HG02870 (cell line): ENCODE results near the gene XIAP.
"Not testable (repeated sequence)": the region's sequence is repeated elsewhere in the genome, so short reads cannot be mapped to it uniquely, and the experiment has no call there.

Source experiments
- ATAC-seq: cut with Tn5 transposase; IDR thresholded peaks from one replicate; pipeline ENCODE4 v1.9.1; 2021; ENCODE audit warnings: mild to moderate bottlenecking, moderate library complexity; ENCODE audit not compliant: unreplicated experiment

The XIAP gene

DNA sequence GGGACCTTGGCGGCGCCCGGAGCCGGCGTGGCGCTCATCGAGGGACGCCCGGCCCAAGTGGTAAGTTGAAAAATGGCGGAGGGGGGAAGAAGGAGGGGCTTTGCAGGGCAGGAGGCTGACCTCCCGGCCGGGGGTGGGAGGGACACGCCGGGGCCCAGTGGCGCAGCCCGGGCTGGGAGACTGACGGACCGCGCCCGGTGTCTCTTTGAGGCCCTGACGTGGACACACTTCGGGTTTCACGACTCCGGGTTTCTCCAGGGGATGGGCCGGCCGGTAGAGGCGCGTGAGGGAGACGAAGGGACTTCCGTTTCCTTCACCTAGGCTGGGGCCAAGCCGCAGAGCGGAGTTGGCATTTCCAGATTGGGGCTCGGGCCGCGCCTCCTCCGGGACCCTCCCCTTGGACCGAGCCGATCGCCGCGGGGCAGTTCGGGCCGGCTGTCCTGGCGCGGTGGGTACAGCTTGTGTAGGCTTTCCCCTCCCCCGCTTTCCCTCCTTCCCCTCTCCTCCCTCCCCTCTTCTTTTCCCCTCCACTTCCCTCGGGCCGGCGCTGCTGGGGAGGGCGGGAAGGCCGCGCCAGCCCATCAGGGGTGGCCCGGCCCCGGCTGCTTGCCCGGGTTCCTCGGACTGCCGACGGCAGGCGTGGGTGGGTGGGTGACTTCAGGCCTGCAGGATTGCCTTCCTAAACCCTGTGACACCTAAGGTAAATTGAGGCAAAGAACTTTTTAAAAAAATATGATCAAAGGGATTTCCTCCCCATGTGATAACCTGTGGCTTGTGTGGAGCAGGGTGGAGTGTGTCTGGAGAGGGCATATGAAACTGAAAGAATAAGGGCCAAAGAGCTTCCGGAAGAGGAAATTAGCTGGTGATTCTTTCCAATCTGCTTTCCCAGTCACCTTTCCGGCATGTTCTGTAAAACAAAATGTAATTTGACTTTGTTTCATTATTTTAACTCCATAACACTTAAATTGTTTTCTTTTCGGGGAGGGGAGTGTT is at the start of gene XIAP:
Gene XIAP, plus strand, starts transcription at position 208 of the 993 bp plus-strand sequence. CDS start 25,610 bp downstream, outside the sequence.
- peak; percentile 79 for ATAC-seq

DNA sequence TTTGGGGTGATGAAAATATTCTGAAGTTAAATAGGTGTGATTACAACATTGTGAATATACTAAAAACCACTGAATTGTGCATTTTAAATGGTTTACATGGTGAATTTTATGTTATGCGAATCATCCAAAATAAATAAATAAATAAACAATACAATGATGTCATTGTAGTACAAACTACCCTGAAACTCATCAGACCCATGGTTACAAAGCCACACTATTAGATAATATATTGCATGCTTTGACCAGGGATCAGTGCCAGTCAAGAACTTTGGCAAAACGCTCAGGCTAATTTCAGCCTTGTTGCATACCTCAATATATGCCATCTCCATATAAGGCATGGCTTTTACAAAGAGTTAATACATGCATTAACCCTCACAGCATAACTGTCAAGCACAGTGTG is 45.5 kb upstream of the XIAP start:
- ATAC-seq = no peak

DNA sequence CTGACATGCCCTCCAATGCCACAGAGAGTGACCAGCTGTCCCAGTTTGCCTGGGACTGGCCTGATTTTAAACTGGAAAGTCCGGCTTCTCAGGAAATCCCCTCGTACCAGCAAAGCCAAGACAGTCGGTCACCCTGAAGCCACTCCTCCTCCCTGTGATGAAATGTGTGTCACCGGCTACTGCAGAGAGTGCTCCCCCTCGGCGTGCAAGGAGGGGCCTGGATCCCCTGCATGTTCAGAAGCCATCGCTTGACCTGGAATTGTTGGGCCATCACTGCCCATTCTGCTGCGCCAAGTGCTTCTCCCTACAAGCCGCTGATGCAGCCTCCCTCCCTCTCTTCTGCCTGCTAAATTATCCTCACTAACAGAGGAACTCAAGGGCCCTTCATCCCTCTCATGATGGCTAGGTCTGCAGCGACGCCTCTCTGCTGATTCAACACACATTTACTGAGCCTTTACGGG is 44.9 kb upstream of the XIAP start:
- ATAC-seq = not testable (repeated sequence)

DNA sequence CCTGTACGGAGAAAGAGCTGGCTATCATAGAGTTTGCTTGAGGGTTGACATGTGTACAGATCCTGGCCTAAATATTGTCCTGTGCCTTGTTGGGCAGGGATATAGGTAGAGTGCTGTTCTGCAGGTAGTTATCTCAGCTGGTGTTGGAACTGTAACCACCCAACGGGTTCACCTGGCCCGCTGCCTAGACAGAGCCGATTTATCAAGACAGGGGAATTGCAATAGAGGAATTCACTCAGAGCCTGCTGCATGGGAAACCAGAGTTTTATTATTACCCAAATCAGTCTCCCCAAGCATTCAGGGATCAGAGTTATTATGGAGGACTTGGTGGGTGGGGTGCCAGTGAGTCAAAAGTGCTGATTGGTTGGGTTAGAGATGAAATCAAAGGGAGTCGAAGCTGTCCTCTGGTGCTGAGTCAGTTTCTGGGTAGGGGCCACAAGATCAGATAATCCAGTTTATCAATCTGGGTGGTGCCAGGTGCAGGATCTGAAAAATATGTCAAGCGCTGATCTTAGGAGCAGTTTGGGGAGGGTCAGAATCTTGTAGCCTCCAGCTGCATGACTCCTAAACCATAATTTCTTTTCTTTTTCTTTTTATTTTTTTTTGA is 42.5 kb upstream of the XIAP start:
- no peak for ATAC-seq

DNA sequence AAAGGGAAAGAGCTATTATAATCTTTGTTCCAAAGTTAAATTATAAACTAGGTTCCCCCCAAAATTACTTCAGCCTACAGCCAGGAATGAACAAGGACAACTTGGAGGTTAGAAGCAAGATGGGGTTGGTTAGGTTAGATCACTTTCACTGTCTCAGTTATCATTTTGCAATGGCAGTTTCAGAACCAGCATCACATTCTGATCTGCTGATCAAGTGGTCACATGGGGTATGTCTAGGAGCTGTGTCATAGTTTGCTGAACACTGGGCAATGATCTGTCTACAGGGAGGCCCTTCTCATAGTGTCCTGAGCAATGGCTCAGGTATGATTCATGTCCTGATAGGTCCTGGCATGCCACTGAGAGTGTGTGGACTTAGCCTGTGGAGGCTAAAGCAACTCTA is 41.6 kb upstream of the XIAP start:
- ATAC-seq = no peak

DNA sequence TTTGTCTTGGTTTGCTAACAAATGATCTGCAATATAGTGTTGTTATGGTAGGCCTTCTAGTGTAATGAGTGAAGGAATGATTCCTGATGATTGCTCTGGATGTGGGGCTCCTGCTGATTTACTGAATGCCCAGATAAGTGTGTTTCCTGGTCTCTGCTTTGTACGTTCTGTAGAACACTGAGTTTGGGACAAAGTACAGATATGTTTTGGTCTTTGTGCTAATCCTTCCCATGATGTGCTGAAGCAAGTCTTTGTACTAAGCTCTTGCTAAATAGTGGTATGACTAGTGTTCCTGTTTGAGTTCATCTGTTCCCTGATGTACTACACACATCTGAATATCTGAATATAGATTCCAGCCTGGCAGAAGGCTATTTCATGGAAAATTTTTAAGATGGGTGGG is 36.9 kb upstream of the XIAP start:
- ATAC-seq = no peak

DNA sequence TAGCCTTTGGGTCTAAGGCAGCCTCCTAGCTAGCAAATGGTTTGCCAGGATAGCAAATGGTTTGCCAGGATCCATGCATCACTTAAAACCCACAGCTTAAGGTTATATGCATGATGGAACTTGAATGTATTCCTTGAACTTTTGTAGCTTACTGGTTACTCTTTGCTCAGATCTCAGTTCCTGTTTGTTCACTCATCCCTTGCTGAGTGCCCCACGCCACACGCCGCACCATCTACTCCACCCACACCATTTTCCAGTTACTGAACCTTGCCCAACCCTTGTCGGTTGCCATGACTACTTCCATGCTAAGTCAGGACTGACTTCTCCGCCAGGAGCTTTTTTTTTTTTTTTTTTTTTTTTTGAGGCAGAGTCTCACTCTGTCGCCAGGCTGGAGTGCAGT is 29.5 kb upstream of the XIAP start:
- peak; percentile 81 for ATAC-seq

DNA sequence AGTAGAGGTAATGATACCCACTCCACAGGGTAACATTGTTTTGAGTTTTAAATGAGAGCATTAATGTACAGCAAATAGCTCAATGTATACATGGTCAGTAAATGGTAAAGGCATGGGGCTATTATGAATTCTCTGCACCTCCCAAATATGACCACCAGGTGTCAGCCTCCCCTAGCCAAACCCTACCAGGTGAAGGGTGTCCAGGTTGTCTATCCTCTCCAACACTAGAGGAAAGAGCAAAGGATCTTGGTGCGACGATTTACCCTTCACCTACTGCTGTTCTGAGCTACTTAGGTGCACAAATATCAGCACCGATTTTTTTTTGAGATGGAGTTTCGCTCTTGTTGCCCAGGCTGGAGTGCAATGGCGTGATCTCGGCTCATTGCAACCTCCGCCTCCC is 26.5 kb upstream of the XIAP start:
- ATAC-seq = peak; percentile 70

DNA sequence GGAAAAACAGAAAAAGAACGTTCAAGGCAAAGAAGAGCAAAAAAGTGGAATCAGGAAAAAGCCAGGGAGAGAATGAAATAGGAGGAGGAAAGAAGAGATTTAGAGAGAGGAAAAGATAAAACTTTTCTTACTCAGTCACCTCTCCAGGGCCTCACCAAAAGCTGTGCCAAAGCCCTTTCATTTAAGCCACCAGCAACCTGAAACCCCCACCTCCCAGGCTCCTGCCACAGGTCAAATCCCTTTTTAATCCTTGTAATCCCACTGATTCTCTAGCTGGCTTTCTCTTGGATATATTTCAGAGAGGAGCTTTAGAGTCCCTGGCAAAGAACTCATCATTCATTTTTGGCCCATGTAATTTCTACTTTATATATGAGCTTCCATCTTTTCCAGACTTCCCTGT is 25.7 kb upstream of the XIAP start:
- ATAC-seq = no peak

DNA sequence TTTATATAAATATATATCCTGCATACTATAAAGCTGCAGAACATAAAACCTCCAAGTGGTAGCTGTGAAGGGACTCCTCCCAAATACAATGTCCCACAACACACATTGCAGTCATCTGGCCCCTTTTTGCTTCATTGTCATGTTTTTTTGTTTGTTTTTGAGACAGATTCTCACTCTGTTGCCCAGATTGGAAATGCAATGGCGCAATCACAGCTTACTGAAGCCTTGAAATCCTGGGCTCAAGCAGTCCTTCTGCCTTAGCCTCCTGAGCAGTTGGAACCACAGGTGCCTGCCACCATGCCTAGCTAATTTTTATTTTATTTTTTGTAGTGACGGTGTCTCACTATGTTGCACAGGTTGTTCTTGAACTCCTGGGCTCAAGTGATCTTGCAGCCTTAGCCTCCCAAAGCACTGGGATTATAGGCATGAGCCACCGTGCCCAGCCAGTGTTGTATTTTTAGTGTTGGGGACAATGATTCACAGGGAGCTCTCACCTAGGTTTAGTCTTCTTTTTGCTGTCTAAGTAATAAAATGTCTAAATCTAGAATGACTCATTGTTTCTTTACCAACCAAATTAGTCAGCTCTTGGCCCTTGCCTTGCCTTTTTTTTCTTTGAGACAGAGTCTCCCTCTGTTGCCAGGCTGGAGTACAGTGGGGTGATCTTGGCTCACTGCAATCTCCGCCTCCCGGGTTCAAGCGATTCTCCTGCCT is 24.0 kb upstream of the XIAP start:
- peak; percentile 45 for ATAC-seq

DNA sequence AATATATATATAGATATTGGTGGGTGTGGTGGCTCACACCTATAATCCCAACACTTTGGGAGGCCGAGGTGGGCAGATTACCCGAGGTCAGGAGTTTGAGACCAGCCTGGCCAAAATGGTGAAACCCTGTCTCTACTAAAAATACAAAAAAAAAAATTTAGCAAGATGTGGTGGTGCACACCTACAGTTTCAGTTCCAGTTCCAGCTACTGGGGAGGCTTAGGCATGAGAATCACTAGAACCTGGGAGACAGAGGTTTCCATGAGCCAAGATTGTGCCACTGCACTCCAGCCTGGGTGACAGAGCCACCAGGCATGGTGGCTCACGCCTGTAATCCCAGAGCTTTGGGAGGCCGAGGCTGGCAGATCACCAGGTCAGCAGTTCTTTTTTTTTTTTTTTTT is 14.7 kb upstream of the XIAP start:
- not testable (repeated sequence) for ATAC-seq

DNA sequence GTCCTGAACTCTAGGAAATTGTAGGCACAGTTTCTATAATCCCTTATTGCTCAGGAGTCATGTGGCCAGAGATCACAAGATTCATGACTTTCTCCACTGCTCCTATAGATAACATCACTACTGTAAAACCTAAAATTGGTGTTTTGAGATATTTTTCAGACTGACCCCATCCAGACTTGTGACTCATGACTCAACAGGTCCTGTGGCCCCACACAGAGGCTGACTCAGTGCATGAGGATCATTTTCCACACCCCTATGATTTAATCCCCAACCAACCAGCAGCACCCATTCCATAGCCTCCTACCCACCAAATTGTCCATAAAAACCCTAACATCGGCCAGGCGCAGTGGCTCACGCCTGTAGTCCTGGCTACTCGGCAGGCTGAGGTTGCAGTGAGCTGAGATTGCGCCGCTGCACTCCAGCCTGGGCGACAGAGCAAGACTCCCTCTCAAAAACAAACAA is 13.2 kb upstream of the XIAP start:
- ATAC-seq = no peak

DNA sequence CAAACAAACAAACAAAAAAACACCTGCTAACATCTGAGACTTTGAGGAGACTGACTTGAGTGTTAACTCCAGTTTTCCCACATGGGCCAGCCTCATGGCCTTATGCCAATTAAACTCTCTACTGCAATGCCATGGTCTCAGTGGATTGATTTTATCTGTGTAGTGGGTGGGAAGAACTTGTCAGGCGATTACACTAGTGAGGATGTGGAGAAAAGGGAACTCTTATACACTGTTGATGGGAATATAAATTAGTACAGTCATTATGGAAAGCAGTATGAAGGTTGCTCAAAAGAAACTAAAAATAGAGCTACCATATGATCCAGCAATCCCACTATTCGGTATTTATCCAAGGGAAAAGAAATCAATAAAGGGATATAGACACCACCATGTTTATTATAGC is 12.8 kb upstream of the XIAP start:
- no peak for ATAC-seq

DNA sequence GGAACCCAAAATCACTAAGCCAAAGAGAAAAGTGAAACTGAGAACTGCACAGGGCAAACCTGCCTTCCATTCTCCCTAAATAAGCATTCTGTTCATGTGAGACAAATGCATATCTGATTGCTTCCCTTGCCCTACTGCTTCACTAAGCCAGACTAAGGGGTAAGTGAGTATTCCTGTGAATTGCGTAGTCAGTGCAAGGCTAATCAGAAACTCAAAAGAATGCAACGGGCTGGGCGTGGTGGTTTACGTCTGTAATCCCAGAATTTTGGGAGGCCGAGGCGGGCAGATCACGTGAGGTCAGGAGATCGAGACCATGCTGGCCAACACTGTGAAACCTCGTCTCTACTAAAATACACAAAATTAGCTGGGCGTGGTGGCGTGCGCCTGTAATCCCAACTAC is 10.8 kb upstream of the XIAP start:
- no peak for ATAC-seq

DNA sequence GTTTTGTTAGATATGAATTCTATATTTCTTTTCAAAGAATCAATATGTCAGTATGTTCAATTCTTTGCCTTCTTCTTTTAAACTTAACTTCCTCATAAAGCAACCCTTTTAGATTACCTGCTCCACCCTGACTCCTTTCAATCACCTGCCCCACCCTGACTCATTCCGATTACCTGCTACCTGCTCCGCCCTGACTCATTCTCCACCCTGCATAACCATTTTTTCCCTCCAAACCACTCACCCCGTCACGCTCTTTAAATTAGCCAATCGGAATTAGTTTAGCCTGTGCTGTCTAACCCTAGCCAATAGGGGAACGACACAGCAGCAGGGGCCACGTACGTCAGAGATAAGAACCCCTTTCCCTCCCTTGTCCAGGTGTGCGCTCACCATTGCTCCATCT is 9.9 kb upstream of the XIAP start:
- not testable (repeated sequence) for ATAC-seq

DNA sequence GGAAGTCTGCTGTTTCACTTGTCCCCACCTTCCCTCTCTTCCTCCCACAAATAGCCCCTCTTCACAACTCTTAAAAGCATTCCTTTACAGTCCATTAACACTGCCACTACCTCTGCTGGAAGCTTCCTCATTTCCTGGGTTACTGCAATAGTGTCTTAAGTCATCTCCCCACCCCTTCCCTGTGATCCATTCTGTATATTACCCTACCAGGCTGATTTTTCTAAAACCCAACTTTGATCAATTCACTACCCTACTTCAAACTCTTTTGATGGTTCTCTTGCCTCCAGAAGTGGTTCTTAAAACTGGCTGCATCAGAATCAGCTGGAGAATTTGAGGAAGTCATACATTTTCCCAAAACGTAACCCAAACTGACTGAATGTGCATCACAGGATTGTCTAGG is 8.8 kb upstream of the XIAP start:
- ATAC-seq = no peak

DNA sequence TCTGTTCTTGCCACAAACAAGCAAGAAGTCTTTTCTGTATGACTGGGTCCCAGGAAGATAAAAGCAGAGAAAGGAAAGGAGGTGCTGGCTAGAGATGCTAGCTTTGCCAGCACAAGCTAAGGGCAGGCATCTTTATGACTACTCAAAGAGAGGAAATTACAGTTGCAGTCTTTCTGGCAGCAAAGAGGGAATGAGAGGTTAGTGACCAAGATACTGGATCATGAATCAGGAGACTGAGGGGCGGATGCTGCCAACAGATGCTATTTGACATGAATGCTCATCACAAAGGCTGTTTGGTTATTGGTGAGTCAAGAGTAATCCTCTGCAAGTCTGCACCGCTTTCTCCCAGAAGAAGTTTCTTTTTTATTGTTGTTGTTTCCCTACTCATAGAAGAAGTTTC is 5.5 kb upstream of the XIAP start:
- no peak for ATAC-seq

DNA sequence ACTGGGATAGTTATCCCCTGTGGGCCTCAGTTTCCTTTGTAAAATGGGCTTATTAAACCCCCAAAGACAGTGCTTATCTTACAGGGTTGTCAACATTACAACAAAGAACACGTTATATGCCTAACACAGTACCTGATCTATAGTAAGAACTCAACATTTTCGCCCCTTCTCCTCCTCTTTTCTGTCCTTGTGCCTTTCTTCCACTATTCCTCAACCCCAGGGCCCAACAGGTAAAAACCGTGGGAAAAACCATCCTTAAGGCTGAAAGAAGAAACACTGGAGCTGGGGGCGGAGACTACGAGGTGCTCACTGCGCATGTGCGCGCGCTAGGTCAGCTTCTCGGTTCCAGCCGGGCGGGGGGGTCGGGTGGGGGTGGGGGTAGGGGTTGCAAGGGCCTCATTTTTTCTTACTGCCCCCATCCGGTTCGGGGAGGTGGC is 426 bp upstream of the XIAP start:
- peak; percentile 23 for ATAC-seq

DNA sequence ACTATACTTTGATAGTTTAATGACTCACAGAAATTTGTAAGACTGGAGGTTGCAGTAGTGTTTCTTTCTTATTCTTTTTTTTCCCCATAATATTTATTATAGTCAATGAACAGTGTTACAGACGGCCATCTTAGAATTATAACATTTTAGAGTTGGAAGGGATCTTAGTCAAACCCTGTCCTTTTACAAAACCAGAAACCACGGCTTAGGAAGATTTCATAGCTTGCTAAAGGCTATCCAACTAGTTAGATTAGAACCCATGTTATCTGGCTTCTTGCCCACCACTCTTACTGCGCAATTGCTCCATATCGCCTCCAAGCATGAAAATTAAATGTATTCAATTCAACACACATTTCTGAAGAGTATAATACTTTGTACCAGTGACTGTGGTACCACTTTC is 1.1 kb downstream of the XIAP start:
- ATAC-seq = no peak

DNA sequence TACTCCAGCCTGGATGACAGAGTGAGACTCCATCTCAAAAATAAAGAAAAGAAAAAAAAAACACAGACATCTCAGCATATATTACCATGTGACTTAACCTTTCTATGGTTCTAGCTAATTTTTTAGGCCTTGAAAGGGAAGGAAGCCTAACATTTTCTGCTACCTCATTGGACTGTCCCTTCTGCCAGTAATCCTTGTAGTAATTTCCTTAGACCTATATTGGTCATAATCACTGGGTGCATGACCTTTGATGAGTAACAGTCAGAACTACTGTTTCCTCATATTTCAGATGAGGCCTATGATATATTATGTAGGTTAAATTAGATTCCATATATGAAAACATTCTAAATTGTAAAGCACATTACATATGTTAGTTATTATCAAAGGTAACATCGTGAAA is 9.6 kb downstream of the XIAP start:
- ATAC-seq = peak; percentile 67

DNA sequence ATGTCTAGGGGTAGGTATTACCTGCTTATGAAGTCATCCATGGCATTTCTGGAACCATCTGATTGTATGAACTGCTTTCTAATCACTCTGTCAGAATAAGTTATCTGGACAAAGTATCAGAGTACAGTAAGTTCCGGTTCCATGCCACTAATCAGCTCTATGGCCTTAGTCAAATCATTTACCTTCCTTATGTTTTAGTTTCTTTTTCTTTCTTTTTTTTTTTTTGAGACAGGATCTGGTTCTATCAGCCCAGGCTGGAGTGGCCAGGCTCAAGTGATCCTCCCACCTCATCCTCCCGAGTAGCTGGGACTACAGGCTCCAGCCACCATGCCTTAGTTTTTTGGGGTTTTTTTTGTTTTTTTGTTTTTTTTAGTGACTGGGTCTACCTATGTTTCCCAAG is 11.5 kb downstream of the XIAP start:
- no peak for ATAC-seq
